Right lobe of liver (tissue), 4 donors: Measurements from ENCODE around the gene KAT2B.

Experiments used
- POLR2A ChIP-seq: fragments of 450-650 bp; IDR thresholded peaks from one replicate; pipeline ENCODE4 v1.6.1; 2017; ENCODE audit warnings: antibody characterized with exemption, mild to moderate bottlenecking
- TF ChIP-seq, protein P1 (sequence below), 4 donors: fragments of 200-600 bp in 3 of 4; fragments of 450-650 bp in 1 of 4; IDR thresholded peaks; one replicate each; pipeline versions ENCODE4 v1.5.1 to v1.8.0; 2016 to 2022; ENCODE audit warnings: antibody characterized with exemption in 4 of 4, mild to moderate bottlenecking in 2 of 4
- donor health status: DM: no; HTN: no; CAD: no.
- donor health status: DM: no; HTN: no; CAD: no.
- donor health status: DM: no; HTN: yes; CAD: no.

DNA sequence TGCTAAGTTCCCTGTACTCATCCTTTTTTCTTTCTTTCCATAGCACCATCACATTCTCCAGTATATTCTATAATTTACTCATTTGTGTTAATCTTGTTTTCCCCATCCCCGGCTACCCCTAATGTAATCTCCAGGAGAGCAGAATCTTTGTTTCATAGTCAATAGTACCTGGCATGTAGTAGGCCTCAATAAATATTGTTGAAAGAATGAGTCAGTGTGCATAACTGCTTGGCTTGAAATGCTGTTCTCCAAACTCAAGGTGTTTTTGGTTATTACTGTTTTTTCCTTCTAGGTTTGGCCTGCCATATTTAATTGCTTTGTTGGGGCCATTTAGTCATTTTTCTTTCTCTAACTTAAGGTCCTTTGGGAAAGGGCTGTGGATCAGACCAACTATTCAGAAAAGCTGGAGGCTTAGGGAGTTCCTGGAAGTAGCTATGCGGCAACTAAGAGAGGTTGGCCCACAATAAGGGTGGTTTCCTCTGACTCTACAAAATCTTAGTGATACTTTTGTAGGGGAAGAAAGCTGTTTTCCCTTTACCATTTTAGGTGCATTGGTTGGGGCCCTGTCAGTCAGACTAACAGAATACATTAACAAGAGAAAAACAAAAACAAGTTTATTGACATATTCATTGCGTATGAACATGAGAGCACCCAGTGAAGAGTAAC lies 28.4 kb downstream of the KAT2B start:
- no peak for TF ChIP-seq POLR2A
- TF ChIP-seq, protein P1, sequence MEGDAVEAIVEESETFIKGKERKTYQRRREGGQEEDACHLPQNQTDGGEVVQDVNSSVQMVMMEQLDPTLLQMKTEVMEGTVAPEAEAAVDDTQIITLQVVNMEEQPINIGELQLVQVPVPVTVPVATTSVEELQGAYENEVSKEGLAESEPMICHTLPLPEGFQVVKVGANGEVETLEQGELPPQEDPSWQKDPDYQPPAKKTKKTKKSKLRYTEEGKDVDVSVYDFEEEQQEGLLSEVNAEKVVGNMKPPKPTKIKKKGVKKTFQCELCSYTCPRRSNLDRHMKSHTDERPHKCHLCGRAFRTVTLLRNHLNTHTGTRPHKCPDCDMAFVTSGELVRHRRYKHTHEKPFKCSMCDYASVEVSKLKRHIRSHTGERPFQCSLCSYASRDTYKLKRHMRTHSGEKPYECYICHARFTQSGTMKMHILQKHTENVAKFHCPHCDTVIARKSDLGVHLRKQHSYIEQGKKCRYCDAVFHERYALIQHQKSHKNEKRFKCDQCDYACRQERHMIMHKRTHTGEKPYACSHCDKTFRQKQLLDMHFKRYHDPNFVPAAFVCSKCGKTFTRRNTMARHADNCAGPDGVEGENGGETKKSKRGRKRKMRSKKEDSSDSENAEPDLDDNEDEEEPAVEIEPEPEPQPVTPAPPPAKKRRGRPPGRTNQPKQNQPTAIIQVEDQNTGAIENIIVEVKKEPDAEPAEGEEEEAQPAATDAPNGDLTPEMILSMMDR (IDR thresholded peaks at IDR 0.05) = no peak
